GM12891 (cell line): ENCODE measurements around the gene JUP.

Source experiments
- POLR2A ChIP-seq: IDR thresholded peaks from 2 replicates; pipeline ENCODE4 v1.6.1; 2011; ENCODE audit warnings: low read depth, low read length, control low read depth
- POLR2AphosphoS5 ChIP-seq: IDR thresholded peaks from 2 replicates; pipeline ENCODE4 v1.6.1; 2011; ENCODE audit warnings: low read depth, low read length, control low read depth
- SPI1 ChIP-seq: IDR thresholded peaks from 2 replicates; pipeline ENCODE4 v1.6.1; 2011; ENCODE audit warnings: low read depth, low read length, control low read depth
- TAF1 ChIP-seq: IDR thresholded peaks from 2 replicates; pipeline ENCODE4 v1.6.1; 2011; ENCODE audit warnings: low read depth, low read length, control low read depth

DNA sequence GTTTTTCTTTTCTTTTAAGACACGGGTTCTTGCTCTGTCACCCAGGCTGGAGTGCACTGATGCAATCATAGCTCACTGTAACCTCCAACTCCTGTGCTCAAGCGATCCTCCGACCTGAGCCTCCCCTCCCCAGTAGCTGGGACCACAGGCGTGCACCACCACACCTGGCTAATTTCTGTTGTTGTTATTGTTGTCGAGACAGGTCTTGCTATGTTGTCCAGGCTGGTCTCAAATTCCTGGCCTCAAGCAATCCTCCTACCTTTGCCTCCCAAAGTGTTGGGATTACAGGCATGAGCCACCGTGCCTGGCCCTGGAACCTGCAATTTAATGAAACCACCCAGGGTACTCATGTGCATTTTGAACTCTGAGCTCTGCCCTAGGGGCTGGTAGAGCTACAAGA, 24.1 kb downstream of the JUP start:
- TF ChIP-seq POLR2A: no peak
- TF ChIP-seq POLR2AphosphoS5: no peak
- TF ChIP-seq TAF1: no peak
- no peak for TF ChIP-seq SPI1
